Gastrocnemius medialis (tissue), 4 donors: Measurements from ENCODE around the gene ZNF775.

Experiments used
- POLR2A ChIP-seq, 2 donors: fragments of 450-650 bp; IDR thresholded peaks; one replicate each; pipeline ENCODE4 v1.6.1; 2017; ENCODE audit warnings: antibody characterized with exemption in 2 of 2, mild to moderate bottlenecking in 2 of 2, moderate library complexity in 2 of 2
- TF ChIP-seq, protein P1 (sequence below), 5 experiments: fragments of 450-650 bp in 3 of 5; fragments of 200-600 bp in 2 of 5; sonication (generic) in 2 of 5; IDR thresholded peaks in 4 of 5; conservative IDR thresholded peaks in 1 of 5; 1 replicate in 4 of 5; 2 replicates in 1 of 5; pipeline ENCODE4 v1.5.1; 2016 to 2019; ENCODE audit warnings: antibody characterized with exemption in 5 of 5, mild to moderate bottlenecking in 3 of 5, moderate library complexity in 3 of 5

DNA sequence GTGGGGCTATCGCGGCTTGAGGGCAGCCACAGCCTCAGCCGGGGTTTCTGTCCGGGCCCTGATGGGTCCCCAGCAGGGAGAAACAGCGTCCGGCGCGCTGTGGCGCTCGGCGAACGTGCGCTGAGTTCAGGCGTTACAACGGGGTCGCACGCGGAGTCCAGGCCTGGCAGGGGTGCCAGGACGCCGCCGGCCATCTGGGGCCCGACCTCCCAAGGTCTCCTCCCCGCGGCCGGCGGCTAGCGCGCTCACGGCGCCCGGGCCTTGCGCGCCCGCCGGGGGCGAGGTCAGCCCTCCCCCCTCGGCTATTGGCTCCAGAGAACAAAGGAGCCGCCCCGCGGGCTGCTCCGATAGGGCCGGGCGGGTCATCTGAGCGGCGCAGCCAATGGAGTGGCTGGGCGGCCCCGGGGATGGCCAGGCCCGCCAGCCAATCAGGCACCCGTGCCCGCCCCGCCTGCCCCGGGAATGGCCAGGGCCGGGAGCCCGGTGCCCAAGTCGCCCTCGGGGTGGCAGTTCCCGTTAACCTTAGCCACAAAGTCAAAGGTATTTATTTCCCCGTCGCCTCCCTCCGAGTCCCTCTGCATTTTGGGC is at the start of gene ZNF775:
- peak; percentile 91 to 96 for TF ChIP-seq POLR2A (IDR thresholded peaks at IDR 0.05)
- TF ChIP-seq, protein P1, sequence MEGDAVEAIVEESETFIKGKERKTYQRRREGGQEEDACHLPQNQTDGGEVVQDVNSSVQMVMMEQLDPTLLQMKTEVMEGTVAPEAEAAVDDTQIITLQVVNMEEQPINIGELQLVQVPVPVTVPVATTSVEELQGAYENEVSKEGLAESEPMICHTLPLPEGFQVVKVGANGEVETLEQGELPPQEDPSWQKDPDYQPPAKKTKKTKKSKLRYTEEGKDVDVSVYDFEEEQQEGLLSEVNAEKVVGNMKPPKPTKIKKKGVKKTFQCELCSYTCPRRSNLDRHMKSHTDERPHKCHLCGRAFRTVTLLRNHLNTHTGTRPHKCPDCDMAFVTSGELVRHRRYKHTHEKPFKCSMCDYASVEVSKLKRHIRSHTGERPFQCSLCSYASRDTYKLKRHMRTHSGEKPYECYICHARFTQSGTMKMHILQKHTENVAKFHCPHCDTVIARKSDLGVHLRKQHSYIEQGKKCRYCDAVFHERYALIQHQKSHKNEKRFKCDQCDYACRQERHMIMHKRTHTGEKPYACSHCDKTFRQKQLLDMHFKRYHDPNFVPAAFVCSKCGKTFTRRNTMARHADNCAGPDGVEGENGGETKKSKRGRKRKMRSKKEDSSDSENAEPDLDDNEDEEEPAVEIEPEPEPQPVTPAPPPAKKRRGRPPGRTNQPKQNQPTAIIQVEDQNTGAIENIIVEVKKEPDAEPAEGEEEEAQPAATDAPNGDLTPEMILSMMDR (IDR thresholded peaks at IDR 0.05 in 4 of 5, conservative IDR thresholded peaks at IDR 0.05 in 1 of 5) = peak in 1 of 5 experiments; percentile 8
